Measurements from ENCODE around the gene CD79B. TPM values are rescaled to one million over a fixed set of nuclear protein-coding genes. Genes with fewer than 3 reads are reported as not detected.

The CD79B gene
- total RNA-seq, 2 donors from 2014 or later = 33.8 to 58.6 TPM

- Mint-ChIP-seq H3K36me3 (no peaks in the 10 kb centered on the region), H3K9me3 (no peaks in the 10 kb centered on the region), H3K4me1 (ENCODE audit: low read depth in 2 of 2) (peaks cover 0 to 17% of the 10 kb centered on the region in 2 donors), H3K4me3 (peak overlapping the region; percentile 17), H3K27me3 (peaks cover 0 to 6% of the 10 kb centered on the region in 2 donors), H3K27ac (peak overlapping the region in 1 of 2 donors; percentile 69)
- peak; percentile 72 to 90 for ATAC-seq
- DNase-seq (ENCODE audit: low spot score) = peak; percentile 74
Observed at GRCh38 chr17:63946440-63947363, 14.6 kb upstream of the CD79B start.

GRCh38 chr17:63945784-63946439 is 13.8 kb upstream of the CD79B start:
- DNase-seq (ENCODE audit: low spot score) (no peak), ATAC-seq (no peak)
- H3K27ac Mint-ChIP-seq = no peak overlapping the region
- H3K4me3 Mint-ChIP-seq = no peak overlapping the region
- no peaks in the 10 kb centered on the region for H3K36me3 Mint-ChIP-seq
- no peaks in the 10 kb centered on the region for H3K9me3 Mint-ChIP-seq
- peaks cover 0 to 6% of the 10 kb centered on the region in 2 donors for H3K27me3 Mint-ChIP-seq
- peaks cover 0 to 17% of the 10 kb centered on the region in 2 donors for H3K4me1 Mint-ChIP-seq (ENCODE audit: low read depth in 2 of 2)

DNA sequence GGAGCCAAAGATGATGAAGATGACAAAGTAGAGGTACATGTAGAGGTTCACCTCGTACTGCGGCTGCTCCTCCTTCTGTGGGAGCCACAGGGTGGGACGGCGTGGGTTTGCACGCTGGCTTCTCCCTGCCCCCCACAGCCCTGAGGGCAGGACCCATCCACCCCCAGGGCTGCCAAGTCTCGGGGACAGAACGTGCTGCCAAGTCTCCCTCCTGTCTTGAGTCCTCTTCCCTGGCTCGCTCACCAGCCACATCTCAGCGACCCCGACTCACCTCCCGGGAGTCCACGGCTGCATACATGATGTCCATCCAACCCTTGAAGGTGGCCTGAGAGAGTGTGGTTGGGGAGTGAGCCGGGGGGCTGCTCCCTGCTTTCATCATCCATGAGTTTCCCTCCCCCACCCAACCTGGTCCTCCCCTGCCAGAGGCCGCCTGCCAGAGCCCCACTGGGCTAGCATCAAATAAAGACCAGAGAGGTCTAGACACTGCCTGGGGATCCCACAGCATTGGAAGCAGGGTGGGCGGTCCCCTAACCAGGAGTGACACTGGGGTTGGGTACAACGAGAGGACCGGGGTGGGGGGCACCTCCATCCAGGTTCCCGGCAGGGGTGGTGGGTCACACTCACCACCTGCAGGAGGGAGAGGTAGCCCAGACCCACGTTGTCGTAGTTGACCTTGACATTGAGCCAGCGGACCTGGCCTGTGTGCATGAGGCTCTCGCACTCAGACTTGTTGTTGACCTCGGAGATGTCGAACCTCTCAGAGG is 12.8 kb upstream of the CD79B start:
- Mint-ChIP-seq H3K27ac (no peak overlapping the region), H3K9me3 (no peaks in the 10 kb centered on the region), H3K4me3 (peak overlapping the region; percentile 15), H3K27me3 (peaks cover 0 to 6% of the 10 kb centered on the region in 2 donors), H3K4me1 (ENCODE audit: low read depth in 2 of 2) (peaks cover 0 to 17% of the 10 kb centered on the region in 2 donors), H3K36me3 (no peaks in the 10 kb centered on the region)
- no peak for ATAC-seq
- DNase-seq (ENCODE audit: low spot score) = no peak

GRCh38 chr17:63943745-63944144 is 11.6 kb upstream of the CD79B start:
- Mint-ChIP-seq H3K4me1 (ENCODE audit: low read depth in 2 of 2) (peaks cover 0 to 21% of the 10 kb centered on the region in 2 donors), H3K36me3 (no peaks in the 10 kb centered on the region), H3K9me3 (no peaks in the 10 kb centered on the region), H3K27ac (no peak overlapping the region), H3K27me3 (peaks cover 0 to 6% of the 10 kb centered on the region in 2 donors), H3K4me3 (no peak overlapping the region)
- ATAC-seq = no peak
- no peak for DNase-seq (ENCODE audit: low spot score)

DNA sequence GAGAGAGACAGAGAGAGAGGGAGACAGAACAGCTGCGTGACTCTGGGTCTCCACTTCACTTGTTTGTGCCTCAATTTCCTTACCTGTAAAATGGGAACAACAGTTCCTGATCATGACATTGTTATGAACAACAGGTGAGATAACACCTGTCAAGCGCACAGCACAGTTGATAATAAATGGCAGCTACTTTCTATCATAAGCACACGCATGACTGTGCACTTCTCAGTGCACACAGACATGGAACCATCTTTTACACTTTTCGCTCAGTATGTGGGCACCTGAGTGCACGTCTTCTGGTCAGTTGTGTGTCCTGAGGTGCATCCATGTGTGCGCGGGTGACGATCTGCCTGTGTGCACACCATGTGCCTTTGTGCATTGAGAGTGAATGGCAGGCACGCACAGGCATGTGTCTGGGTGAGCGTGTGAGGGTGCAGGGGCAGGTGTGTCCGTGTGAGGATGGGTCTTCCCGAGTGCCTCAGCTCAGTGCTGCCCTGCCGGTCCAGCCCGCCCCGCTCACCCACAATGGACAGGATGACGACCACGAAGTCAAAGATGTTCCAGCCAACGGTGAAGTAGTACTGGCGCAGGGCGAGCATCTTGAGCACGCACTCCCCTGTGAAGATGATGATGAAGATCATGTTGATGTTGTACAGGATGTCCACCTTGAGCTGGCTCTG is 10.3 kb upstream of the CD79B start:
- H3K27ac Mint-ChIP-seq = no peak overlapping the region
- ATAC-seq (no peak), DNase-seq (ENCODE audit: low spot score) (no peak)
- H3K27me3 Mint-ChIP-seq = peaks cover 0 to 6% of the 10 kb centered on the region in 2 donors
- H3K9me3 Mint-ChIP-seq = no peaks in the 10 kb centered on the region
- H3K36me3 Mint-ChIP-seq = no peaks in the 10 kb centered on the region
- peaks cover 0 to 21% of the 10 kb centered on the region in 2 donors for H3K4me1 Mint-ChIP-seq (ENCODE audit: low read depth in 2 of 2)
- no peak overlapping the region for H3K4me3 Mint-ChIP-seq

- no peaks in the 10 kb centered on the region for H3K36me3 Mint-ChIP-seq
- DNase-seq (ENCODE audit: low spot score) (no peak), ATAC-seq (no peak)
- H3K4me3 Mint-ChIP-seq = no peak overlapping the region
- peaks cover 0 to 20% of the 10 kb centered on the region in 2 donors for H3K4me1 Mint-ChIP-seq (ENCODE audit: low read depth in 2 of 2)
- H3K9me3 Mint-ChIP-seq = no peaks in the 10 kb centered on the region
- H3K27me3 Mint-ChIP-seq = peaks cover 0 to 6% of the 10 kb centered on the region in 2 donors
- H3K27ac Mint-ChIP-seq = peak overlapping the region in 1 of 2 donors; percentile 50
Observed at GRCh38 chr17:63941751-63942150, 9.6 kb upstream of the CD79B start.

DNA sequence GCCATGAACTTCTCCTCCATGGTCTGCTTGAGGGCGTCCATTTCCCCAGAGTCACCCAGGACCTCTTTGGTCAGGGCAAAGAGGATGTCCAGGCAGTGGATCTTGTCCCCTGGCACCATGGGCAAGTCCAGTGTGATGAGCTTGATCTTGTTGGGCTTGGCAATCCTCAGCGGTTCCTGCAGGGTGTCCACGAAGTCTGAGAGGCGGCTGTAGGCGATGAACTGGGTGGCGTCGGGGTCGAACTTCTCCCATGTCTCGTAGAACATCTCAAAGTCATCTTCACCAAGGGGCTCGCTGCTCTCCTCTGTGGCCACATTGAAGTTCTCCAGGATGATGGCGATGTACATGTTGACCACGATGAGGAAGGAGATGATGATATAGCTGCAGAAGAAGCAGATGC is 9.0 kb upstream of the CD79B start:
- no peaks in the 10 kb centered on the region for H3K9me3 Mint-ChIP-seq
- H3K27ac Mint-ChIP-seq = peak overlapping the region in 1 of 2 donors; percentile 50
- H3K4me3 Mint-ChIP-seq = no peak overlapping the region
- DNase-seq (ENCODE audit: low spot score) (no peak), ATAC-seq (no peak)
- peaks cover 0 to 15% of the 10 kb centered on the region in 2 donors for H3K4me1 Mint-ChIP-seq (ENCODE audit: low read depth in 2 of 2)
- peaks cover 0 to 7% of the 10 kb centered on the region in 2 donors for H3K27me3 Mint-ChIP-seq
- no peaks in the 10 kb centered on the region for H3K36me3 Mint-ChIP-seq

DNA sequence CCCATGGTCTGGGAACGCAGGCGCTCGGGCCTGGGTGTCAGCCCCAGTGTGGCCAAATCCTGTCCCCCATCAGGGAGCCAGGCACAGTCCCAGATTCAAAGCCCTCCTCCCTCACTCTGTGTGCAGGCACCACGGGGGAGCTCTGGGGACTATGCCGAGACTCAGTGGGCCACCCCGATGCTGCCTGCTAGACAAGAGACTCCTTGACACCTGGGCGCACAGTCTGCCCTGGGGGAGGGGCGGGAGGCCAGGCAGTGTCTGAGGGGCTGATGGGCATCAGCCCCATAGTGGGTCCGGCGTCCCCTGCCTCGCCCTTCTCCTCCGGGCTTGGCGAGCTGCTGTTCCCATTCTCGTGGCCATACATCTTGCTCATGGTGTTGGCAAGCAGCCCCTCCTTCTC is 8.5 kb upstream of the CD79B start:
- H3K9me3 Mint-ChIP-seq = no peaks in the 10 kb centered on the region
- H3K27ac Mint-ChIP-seq = no peak overlapping the region
- peaks cover 0 to 9% of the 10 kb centered on the region in 2 donors for H3K27me3 Mint-ChIP-seq
- DNase-seq (ENCODE audit: low spot score) = no peak
- no peak overlapping the region for H3K4me3 Mint-ChIP-seq
- no peaks in the 10 kb centered on the region for H3K36me3 Mint-ChIP-seq
- ATAC-seq = no peak
- peaks cover 0 to 15% of the 10 kb centered on the region in 2 donors for H3K4me1 Mint-ChIP-seq (ENCODE audit: low read depth in 2 of 2)

DNA sequence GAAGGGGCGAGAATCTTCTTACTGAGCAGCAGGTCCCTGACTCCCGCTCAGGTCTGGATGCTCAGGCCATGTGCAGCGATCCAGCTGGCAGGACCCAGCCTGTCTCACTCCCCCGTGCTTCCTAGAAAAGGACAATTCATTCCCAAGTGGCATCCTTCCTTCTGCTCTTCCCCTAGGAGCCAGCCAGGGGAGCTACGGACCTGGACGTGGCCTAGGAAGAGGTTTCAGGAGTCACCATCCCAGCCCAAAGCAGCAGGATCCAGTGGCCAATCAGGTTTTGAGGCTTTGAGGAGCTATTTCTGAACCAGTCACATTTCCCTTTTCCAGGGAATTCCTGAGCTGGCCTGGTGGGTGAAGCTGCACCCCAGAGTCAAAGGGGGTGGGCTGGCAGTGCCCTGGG is 7.8 kb upstream of the CD79B start:
- DNase-seq (ENCODE audit: low spot score) = no peak
- Mint-ChIP-seq H3K9me3 (no peaks in the 10 kb centered on the region), H3K4me1 (ENCODE audit: low read depth in 2 of 2) (peaks cover 0 to 10% of the 10 kb centered on the region in 2 donors), H3K27me3 (peaks cover 0 to 9% of the 10 kb centered on the region in 2 donors), H3K27ac (no peak overlapping the region), H3K36me3 (no peaks in the 10 kb centered on the region), H3K4me3 (no peak overlapping the region)
- no peak for ATAC-seq

DNA sequence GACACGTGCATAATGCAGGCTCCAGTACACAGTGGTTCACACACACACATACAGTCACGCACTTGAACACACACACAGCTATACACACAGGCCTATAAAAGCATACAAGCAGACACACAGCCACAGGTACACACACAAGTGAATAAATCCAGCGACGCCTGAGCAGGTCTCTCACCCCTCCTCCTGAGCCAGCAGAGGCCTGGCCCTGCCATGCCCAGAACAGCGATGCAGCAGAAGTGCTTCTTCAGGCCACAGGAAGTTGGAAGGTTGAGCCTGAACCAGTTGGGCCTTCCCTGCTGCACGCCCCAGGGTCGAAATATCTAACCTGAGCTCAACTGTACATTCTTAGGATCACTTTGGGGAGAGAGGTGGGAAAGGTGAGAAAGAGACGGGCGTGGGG is 7.3 kb upstream of the CD79B start:
- H3K4me3 Mint-ChIP-seq = no peak overlapping the region
- DNase-seq (ENCODE audit: low spot score) = no peak
- ATAC-seq = no peak
- peaks cover 0 to 9% of the 10 kb centered on the region in 2 donors for H3K27me3 Mint-ChIP-seq
- no peak overlapping the region for H3K27ac Mint-ChIP-seq
- H3K36me3 Mint-ChIP-seq = no peaks in the 10 kb centered on the region
- H3K4me1 Mint-ChIP-seq (ENCODE audit: low read depth in 2 of 2) = peaks cover 0 to 10% of the 10 kb centered on the region in 2 donors
- H3K9me3 Mint-ChIP-seq = no peaks in the 10 kb centered on the region

- peaks cover 0 to 8% of the 10 kb centered on the region in 2 donors for H3K4me1 Mint-ChIP-seq (ENCODE audit: low read depth in 2 of 2)
- peaks cover 0 to 8% of the 10 kb centered on the region in 2 donors for H3K27me3 Mint-ChIP-seq
- no peak for DNase-seq (ENCODE audit: low spot score)
- H3K36me3 Mint-ChIP-seq = no peaks in the 10 kb centered on the region
- peak overlapping the region in 1 of 2 donors; percentile 33 for H3K27ac Mint-ChIP-seq
- H3K9me3 Mint-ChIP-seq = no peaks in the 10 kb centered on the region
- H3K4me3 Mint-ChIP-seq = no peak overlapping the region
- ATAC-seq = no peak
Observed at GRCh38 chr17:63937920-63938319, 5.8 kb upstream of the CD79B start.

- no peak overlapping the region for H3K4me3 Mint-ChIP-seq
- H3K27me3 Mint-ChIP-seq = peaks cover 0 to 2% of the 10 kb centered on the region in 2 donors
- H3K36me3 Mint-ChIP-seq = no peaks in the 10 kb centered on the region
- no peak for DNase-seq (ENCODE audit: low spot score)
- ATAC-seq = no peak
- peaks cover 3 to 7% of the 10 kb centered on the region in 2 donors for H3K4me1 Mint-ChIP-seq (ENCODE audit: low read depth in 2 of 2)
- no peaks in the 10 kb centered on the region for H3K9me3 Mint-ChIP-seq
- no peak overlapping the region for H3K27ac Mint-ChIP-seq
Observed at GRCh38 chr17:63937319-63937718, 5.2 kb upstream of the CD79B start.

Measured in natural killer cell treated with Interleukin-12 subunit alpha and Interleukin-12 subunit beta and Interleukin-15 and Interleukin-18, amount 100 ng/mL, for 72 hours (primary cell).